Measurements from ENCODE around the gene BICRAL.
"Not testable (repeated sequence)": the region's sequence is repeated elsewhere in the genome, so short reads cannot be mapped to it uniquely, and the experiment has no call there.

Gene BICRAL

DNA sequence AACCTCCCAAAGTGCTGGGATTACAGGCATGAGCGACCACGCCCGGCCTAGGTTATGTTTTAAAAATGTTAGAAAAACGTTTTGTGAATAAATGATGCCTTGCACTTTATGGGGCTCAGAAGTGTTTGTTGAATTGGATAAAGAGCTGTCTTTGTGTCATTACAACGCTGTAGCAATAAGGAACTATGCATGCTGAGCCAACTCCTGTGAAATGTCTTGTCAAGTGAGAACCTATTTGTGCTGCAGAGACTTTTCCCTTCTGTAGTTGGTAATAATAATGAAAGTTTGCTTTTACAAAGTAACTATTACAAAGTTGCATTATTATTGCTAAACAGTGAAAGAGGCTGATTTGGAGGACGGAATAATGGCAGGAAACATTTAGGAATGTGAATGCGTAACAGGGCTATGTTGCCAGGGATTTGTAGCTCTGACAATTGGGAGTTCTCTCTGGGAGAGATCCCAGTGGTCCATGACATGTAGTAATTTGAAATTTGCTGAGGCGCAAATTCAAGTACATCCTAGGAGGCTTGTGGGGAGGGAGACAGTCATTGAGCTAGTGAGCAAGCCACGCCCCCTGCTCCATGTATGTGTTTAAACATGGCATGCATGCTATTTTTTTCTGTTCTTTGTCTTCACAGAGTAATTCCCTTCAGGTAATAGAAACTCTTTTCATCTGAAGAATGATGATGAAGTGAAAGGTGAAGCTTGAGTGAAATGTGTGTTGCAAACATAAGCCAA, 16.8 kb upstream of the BICRAL start:
- DNase-seq (ENCODE audit: low spot score), result no peak

DNA sequence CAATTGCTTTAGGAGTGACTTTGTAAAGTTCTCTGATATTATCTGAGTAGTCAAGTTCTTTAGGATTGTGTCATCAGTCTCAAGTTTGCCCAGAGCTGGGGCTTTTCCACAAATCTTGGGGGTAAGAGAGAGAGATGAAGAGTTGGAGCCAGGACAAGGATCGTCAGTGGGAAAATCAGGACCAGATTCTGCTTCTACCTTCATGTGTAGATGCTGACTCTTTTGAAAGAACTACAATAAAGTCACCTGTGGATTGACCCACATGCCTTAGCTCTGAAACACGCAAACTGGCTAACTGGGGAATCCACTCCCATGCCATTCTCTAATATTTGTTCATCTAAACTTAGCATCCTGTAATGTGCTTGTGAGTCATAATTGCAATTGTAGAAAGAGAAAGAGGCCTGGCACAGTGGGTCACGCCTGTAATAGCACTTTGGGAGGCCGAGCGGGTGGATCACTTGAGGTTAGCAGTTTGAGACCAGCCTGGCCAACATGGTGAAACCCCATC, 15.6 kb upstream of the BICRAL start:
- no peak for DNase-seq (ENCODE audit: low spot score)

DNA sequence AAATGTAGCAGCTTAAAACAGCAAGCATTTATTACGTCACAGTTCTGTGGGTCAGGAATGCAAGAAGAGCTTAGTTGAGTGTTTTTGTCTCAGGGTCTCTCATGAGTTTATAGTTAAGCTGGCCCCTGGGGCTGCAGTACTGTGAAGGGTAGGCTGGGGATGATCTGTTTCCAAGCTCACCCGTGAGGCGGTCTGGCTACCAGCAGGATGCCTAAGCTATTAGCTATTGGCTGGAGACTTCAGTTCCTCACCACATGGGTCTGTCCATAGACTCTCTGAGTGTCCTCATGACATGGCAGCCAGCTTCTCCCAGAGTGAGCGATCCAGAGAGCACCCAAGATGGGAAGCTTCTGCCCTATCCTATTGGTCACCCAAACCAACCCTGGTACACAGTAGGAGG, 12.8 kb upstream of the BICRAL start:
- no peak for DNase-seq (ENCODE audit: low spot score)

- no peak for DNase-seq (ENCODE audit: low spot score)
These were observed 12.0 kb upstream of the BICRAL start for GRCh38 chr6:42769836-42770235.

GRCh38 chr6:42771741-42772100, 10.1 kb upstream of the BICRAL start:
- DNase-seq (ENCODE audit: low spot score), result no peak

- no peak for DNase-seq (ENCODE audit: low spot score)
These were observed 7.7 kb upstream of the BICRAL start for GRCh38 chr6:42774201-42774600.

DNA sequence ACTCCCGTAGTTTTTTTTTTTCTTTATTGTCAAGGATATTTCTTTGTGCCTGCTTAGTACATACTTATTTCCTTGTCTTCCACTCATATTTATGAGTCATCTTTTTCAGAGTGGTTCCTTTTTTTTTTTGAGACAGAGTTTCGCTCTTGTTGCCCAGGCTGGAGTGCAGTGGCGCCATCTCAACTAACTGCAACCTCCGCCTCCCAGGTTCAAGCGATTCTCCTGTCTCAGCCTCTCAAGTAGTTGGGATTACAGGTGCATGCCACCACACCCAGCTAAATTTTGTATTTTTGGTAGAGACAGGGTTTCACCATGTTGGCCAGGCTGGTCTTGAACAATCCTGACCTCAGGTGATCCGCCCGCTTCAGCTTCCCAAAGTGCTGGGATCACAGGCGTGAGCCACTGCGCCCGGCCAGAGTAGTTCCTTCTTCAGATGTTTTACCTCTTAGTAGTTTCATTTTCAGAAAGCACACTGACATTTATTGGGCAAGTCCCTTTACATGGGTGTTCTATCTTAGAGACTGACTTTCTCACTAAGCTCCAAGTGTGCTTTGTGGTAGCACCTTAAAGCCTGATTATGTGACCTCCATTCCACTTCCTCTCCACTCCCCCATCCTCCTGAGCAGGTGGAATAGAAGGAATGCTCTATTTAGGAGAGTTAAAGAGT, 6.9 kb upstream of the BICRAL start:
- DNase-seq (ENCODE audit: low spot score), result not testable (repeated sequence)

DNA sequence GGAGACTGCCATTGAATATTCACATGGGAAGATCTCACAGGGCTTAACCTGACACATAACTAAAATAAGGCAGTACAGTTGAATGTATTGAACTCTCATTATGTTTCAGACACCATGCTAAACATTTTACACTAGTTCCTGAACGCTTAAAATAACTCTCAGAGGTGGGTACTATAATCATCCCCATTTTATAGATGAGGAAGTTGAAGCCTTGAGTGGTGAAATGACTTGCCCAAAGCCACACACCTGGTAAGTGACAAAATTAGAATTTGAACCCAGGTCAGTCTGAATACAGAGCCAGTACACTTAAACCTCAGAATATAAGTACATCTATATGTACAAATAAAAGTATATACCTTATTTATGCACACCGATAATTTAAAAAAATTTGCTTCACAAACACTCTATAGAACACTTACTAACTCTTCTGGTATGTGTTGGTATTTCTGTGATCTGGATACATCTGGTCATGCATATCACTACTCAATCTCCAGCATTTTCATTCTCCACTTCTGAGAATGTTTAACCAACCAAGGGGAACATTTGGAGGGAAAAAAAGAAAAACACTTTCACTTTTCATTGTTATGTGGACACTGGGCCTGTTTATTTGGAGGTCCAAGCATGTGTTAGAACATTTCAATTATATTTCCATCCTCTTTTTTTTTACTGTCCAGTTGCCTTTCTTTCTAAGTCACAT, 4.6 kb upstream of the BICRAL start:
- no peak for DNase-seq (ENCODE audit: low spot score)

- DNase-seq (ENCODE audit: low spot score), result no peak
These were observed 3.7 kb upstream of the BICRAL start for GRCh38 chr6:42778122-42778521.

DNA sequence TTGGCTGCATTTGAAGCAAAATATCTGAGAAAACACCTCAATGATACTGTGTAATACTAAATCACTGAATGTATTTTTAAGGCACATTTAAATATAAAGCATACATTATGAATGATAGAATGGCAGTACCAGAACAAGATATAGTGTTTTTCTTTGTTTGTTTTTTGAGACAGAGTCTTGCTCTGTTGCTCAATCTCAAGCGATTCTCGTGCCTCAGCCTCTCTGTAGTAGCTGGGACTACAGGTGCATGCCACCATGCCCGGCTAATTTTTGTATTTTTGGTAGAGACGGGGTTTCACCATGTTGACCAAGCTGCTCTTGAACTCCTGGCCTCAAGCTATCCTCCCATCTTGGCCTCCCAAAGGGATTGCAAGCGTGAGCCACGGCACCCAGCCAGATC, 2.3 kb upstream of the BICRAL start:
- DNase-seq (ENCODE audit: low spot score), result no peak

DNA sequence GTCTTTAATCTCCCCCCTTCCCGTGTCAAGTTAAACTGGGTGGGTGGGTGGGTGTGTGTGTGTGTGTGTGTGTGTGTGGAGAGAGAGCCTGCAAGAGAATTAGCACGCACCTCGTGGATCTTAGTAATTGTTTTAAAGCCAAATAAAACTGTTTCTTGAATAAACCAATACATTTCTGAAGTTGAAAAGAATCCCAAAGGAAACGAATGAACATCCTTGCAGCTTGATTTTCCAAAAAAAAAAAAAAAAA, 381 bp upstream of the BICRAL start:
- DNase-seq (ENCODE audit: low spot score), result no peak

GRCh38 chr6:42782689-42783176, 881 bp downstream of the BICRAL start:
- DNase-seq (ENCODE audit: low spot score), result peak; percentile 77

DNA sequence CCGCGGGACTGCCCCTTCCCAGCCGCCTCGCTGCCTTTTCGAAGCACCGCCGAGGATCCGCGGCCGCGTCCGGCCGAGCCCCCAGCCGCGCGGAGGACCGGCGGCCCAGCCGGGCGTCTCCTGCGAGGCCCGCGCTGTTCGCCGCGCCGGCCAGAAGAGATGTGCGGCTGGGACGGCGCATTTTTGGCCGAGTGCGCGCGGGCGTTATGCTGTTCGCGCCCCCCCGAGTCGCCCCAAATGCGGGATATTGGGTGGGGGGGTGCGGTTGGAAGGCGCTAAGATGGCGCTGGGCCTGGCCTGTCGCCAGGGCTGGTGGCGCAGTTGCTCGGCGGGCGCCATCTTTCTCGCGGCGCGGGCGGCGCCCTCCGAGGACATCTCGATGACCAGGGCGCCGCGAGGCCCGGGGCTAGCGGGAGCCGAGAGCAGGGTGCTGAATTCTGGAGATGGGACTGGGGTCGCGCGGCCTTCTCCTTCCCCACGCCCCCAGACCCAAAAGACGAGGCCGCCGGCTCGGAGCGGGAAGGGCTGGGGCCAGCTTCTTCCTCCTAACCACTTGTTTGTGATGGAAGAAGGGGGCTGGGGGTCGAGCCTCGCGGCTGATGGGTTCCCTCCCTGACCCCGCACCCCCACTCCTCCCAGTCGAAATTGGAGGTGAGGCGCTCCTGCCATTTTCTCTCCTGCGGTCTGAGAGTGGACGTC, 1.5 kb downstream of the BICRAL start:
- DNase-seq (ENCODE audit: low spot score), result peak; percentile 88

- DNase-seq (ENCODE audit: low spot score), result peak; percentile 83
These were observed 2.2 kb downstream of the BICRAL start for GRCh38 chr6:42783876-42784642.

GRCh38 chr6:42784717-42785498, 3.1 kb downstream of the BICRAL start:
- DNase-seq (ENCODE audit: low spot score), result no peak

DNA sequence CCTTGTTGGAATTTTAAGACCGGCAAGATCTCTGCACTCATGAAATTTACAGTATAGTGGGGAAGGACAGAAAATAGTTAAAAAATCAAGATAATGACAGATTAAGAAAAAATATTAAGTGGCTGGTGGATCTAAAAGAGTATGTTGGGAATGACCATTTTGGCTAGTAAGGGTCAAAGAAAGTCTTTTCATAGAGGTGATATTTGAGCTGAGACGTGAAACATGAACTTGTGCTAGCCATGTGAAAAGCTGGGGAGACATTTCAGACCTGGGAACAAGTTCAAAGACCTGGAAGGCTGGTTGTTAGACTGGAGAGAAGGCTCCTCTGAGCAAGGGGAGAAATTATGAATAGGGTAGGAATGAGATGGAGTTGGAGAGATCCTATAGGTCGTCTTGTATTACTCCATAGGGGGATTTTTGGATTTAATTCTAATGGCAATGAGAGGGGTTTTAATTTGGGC, 4.7 kb downstream of the BICRAL start:
- no peak for DNase-seq (ENCODE audit: low spot score)

DNA sequence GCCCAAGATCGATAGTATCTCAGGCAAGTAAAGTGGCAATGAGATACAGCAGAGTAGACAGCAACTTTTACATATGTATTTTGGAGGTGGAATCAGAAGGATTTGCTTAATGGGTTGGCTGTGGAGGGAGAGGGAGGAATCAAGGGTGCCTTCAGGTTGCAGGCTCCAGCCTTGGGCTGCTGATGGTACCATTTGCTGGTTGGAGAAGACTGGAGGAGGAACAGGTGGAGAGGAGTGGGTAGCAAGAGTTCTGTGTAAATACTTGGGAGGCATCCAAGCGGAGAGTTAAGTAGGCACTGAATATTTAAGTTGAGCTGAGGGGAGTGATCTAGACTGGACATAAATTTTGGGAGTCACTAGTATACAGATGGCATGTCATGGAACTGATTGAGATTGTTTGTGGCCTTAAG, 5.2 kb downstream of the BICRAL start:
- DNase-seq (ENCODE audit: low spot score), result no peak

GRCh38 chr6:42788671-42789070, 6.8 kb downstream of the BICRAL start:
- DNase-seq (ENCODE audit: low spot score), result no peak

DNA sequence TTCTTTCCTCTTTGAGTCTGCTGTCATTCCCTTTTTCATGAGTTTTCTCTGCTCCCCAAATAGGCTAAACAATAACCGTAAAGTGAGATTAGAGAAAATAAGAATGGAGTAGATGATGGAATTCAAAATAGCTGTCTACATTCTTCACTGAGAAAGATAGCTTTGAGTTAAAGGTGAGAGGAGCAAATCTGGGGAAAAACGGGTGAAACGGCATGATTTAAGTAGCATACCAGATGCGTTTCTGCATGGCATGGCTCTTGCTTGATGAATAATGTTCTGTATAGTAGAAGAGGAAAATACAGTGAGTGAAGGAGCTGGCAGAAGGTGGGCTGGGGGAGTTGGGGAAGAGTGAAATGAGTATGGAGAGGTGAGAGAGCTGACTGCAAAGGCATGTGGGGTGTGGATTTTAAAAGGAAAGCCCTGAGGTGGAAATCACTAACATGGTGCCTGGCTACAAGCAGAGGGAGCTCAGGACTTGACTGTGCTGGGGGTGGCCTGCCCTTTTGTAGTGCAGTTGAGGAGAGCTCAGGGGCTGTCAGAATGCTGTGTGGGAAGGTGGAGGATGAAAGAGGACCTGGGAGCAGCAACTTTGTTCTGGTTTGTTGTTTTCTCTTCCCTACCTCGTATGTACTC, 8.8 kb downstream of the BICRAL start:
- DNase-seq (ENCODE audit: low spot score), result no peak

DNA sequence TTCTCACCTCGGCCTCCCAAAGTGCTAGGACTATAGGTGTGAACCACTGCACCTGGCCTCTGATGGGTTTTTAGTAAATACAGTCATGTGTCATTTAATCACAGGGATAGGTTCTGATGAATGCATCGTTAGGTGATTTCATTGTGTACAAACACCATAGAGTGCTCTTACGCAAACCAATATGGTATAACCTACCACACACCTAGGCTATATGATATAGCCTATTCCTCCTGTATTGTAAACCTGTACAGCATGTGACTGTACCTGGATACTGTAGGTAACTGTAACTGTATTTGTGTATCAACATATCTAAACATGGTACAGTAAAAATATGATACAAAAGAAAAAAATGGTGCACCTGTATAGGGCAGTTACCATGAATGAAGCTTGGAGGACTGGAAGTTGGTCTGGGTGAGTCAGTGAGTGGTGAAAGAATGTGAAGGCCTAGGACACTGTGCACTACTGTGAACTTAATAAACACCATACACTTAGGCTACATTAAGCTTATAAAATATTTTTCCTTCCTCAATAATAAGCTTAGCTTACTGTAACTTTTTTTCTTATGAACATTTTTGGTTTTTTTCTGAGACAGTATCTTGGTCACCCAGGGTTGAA, 10.0 kb downstream of the BICRAL start:
- no peak for DNase-seq (ENCODE audit: low spot score)
